Measurements from ENCODE around the gene TRIM50.
A peak's percentile ranks its signal among the peaks of the same experiment; 100 is the strongest.

GRCh38 chr7:73342645-73343044 is 14.8 kb upstream of the TRIM50 start:
- TF ChIP-seq CTCF (IDR thresholded peaks at IDR 0.05) (peak in 2 of 3 experiments; percentile 26 to 30), POLR2A (IDR thresholded peaks at IDR 0.05) (no peak), POLR2AphosphoS5 (IDR thresholded peaks at IDR 0.05; ENCODE audit: insufficient read depth in 1 of 2, low read depth in 1 of 2) (no peak)

All from vagina (tissue), 2 donors.